ENCODE measurements around the gene F11R. TPM values are rescaled to one million over a fixed set of nuclear protein-coding genes. Genes with fewer than 3 reads are reported as not detected.

Gene F11R
- total and polyA plus RNA-seq, 10 of the 15 experiments (the other 5 are each of a cell fraction or from before 2014, with no cell fraction given), result 15.3 to 80.9 (median 24.3) TPM

GRCh38 chr1:161047436-161048420, 26.8 kb upstream of the F11R start:
- H3K9me3 ChIP-seq (replicated peaks; ENCODE audit: control insufficient read depth, insufficient read depth, low read length), result no peaks in the 10 kb centered on the region
- no peak overlapping the region for H3K9ac ChIP-seq (ENCODE audit: control insufficient read depth, insufficient read depth, low read length)
- TF ChIP-seq TARDBP (IDR thresholded peaks at IDR 0.05; ENCODE audit: borderline replicate concordance) (no peak), NFXL1 (IDR thresholded peaks at IDR 0.05; ENCODE audit: borderline replicate concordance) (no peak), CREB1 (IDR thresholded peaks at IDR 0.05; ENCODE audit: low read depth) (no peak), ZBED1 (IDR thresholded peaks at IDR 0.05; ENCODE audit: borderline replicate concordance) (no peak), RELB (IDR thresholded peaks at IDR 0.05; ENCODE audit: low read depth) (no peak), IKZF1 (conservative IDR thresholded peaks at IDR 0.05) (no peak), IRF5 (IDR thresholded peaks at IDR 0.05; ENCODE audit: borderline replicate concordance) (no peak), ATF3 (IDR thresholded peaks at IDR 0.05; ENCODE audit: borderline replicate concordance, extremely low read depth, low read depth, low read length) (no peak), TCF12 (IDR thresholded peaks at IDR 0.05; ENCODE audit: low read depth, low read length) (no peak), PBX3 (IDR thresholded peaks at IDR 0.05; ENCODE audit: insufficient replicate concordance, low read depth, low read length) (no peak), HDAC6 (IDR thresholded peaks at IDR 0.05; ENCODE audit: unreplicated experiment) (no peak)
- in situ Hi-C loops (cut with MboI) (no loop called here), intact Hi-C loops (cut with micrococcal nuclease; ENCODE audit: unreplicated experiment) (loop anchor here (5.0 kb wide), 1 partner anchor 70 kb away; the partner anchor contains the start of genes NIT1 and PFDN2)
- CTCF ChIA-PET, result interaction anchor here (1.0 to 11.1 kb wide), 13 partner anchors 7 to 118 kb away, joined by 3 to 181 read pairs (median 7); partner anchors contain the start of genes ARHGAP30, F11R, KLHDC9 and PPOX
- peaks cover 15% of the 10 kb centered on the region for H3K4me1 ChIP-seq (ENCODE audit: control insufficient read depth, insufficient read depth, low read length)
- H3K27ac ChIP-seq (ENCODE audit: control insufficient read depth, insufficient read depth), result peak overlapping the region; percentile 100
- WGBS (ENCODE audit: insufficient coverage, insufficient replicate concordance, low lambda C conversion rate, missing lambda C conversion rate), result 93% methylated on average over 18 of the region's 18 CpGs
- H4K20me1 ChIP-seq (ENCODE audit: control insufficient read depth, insufficient read depth), result no peaks in the 10 kb centered on the region
- peaks cover 21% of the 10 kb centered on the region for H3K79me2 ChIP-seq (ENCODE audit: control insufficient read depth, insufficient read depth, low read length)
- H3K4me2 ChIP-seq (ENCODE audit: control insufficient read depth, insufficient read depth), result peak overlapping the region; percentile 91
- SMC1A ChIA-PET (ENCODE audit: uncharacterized antibody, unreplicated experiment), result interaction anchor here (0.8 to 7.5 kb wide), 12 partner anchors 8 to 154 kb away, joined by 3 to 134 read pairs (median 10); partner anchors contain the start of genes ARHGAP30, DEDD, F11R and KLHDC9
- H3K27me3 ChIP-seq (replicated peaks in 1 of 2; ENCODE audit: control insufficient read depth in 2 of 2, insufficient read depth in 2 of 2, low read length in 1 of 2), result no peaks in the 10 kb centered on the region
- H3K36me3 ChIP-seq (ENCODE audit: control insufficient read depth in 2 of 2, insufficient read depth in 2 of 2, low read length in 1 of 2), result peaks cover 20 to 22% of the 10 kb centered on the region in 2 experiments
- no peak overlapping the region for H3K4me3 ChIP-seq
- H2AFZ ChIP-seq (ENCODE audit: control insufficient read depth, low read depth, low read length), result no peak overlapping the region
- no peak for ATAC-seq
- BruUV-seq (replicated peaks), result no TSS peak
- no peak for FAIRE-seq
- RAD21 ChIA-PET (ENCODE audit: unreplicated experiment), result interaction anchor here (0.6 to 4.8 kb wide), 9 partner anchors 9 to 84 kb away, joined by 3 to 107 read pairs (median 4); partner anchors contain the start of genes ARHGAP30, DEDD, F11R and KLHDC9
- POLR2A ChIA-PET, result interaction anchor here (0.5 to 5.2 kb wide), 11 partner anchors 10 to 85 kb away, joined by 3 to 139 read pairs (median 14); partner anchors contain the start of genes ARHGAP30, DEDD, F11R and KLHDC9
- DNase-seq (ENCODE audit: low read depth, low spot score), result no peak

Measured in GM12878 (cell line).